Keratinocyte (primary cell): Measurements from ENCODE around the gene UPK3B. TPM values are rescaled to one million over a fixed set of nuclear protein-coding genes. Genes with fewer than 3 reads are reported as not detected.
"Not testable (repeated sequence)": the region's sequence is repeated elsewhere in the genome, so short reads cannot be mapped to it uniquely, and the experiment has no call there.

ENCODE experiments used
- DNase-seq: peaks from one replicate; pipeline ENCODE4 v3.0.0-alpha.2; 2011; ENCODE audit warnings: low read depth, missing footprints, low spot score
- FAIRE-seq: peaks from 2 replicates; lab custom pipeline; 2011; peaks lifted over from hg19 to GRCh38; lab: Jason Lieb, UNC
- H2AFZ ChIP-seq: 2 replicates; pipeline ENCODE4 v1.6.0; 2012; ENCODE audit warnings: low read length, control low read depth, inconsistent platforms; ENCODE audit not compliant: control insufficient read depth
- H3K27ac ChIP-seq: 2 replicates; pipeline ENCODE4 v1.5.1; 2011; ENCODE audit warnings: low read length; ENCODE audit not compliant: control insufficient read depth, insufficient read depth
- H3K27me3 ChIP-seq: 3 replicates; pipeline ENCODE4 v1.6.0; 2011; ENCODE audit warnings: low read length; ENCODE audit not compliant: control insufficient read depth, insufficient read depth; ENCODE audit errors: extremely low read depth
- H3K36me3 ChIP-seq, 2 experiments: 2 replicates in 1 of 2; 3 replicates in 1 of 2; pipeline ENCODE4 v1.5.1; 2011; ENCODE audit warnings: low read length in 2 of 2, mild to moderate bottlenecking in 1 of 2; ENCODE audit not compliant: control insufficient read depth in 2 of 2, insufficient read depth in 2 of 2; ENCODE audit errors: extremely low read depth in 1 of 2
- H3K4me1 ChIP-seq: 3 replicates; pipeline ENCODE4 v1.5.1; 2011; ENCODE audit warnings: low read length; ENCODE audit not compliant: control insufficient read depth, insufficient read depth; ENCODE audit errors: extremely low read depth
- H3K4me2 ChIP-seq: 3 replicates; pipeline ENCODE4 v1.6.0; 2011; ENCODE audit warnings: low read depth, low read length; ENCODE audit not compliant: control insufficient read depth, insufficient read depth; ENCODE audit errors: extremely low read depth
- H3K4me3 ChIP-seq, 3 experiments: fragments of 200-600 bp in 1 of 3; sonication (generic) in 1 of 3; 2 replicates in 2 of 3; 3 replicates in 1 of 3; pipeline ENCODE4 v1.5.1; 2011 to 2016; ENCODE audit warnings: low read length in 3 of 3, mild to moderate bottlenecking in 3 of 3, control low read depth in 2 of 3, inconsistent platforms in 1 of 3, low read depth in 1 of 3, mixed read lengths in 1 of 3, mixed run types in 1 of 3, moderate library complexity in 1 of 3; ENCODE audit not compliant: control insufficient read depth in 2 of 3, insufficient read depth in 2 of 3; ENCODE audit errors: extremely low read depth in 1 of 3
- H3K79me2 ChIP-seq: 2 replicates; pipeline ENCODE4 v1.6.0; 2012; ENCODE audit warnings: low read length; ENCODE audit not compliant: control insufficient read depth, insufficient read depth
- H3K9ac ChIP-seq: 3 replicates; pipeline ENCODE4 v1.6.0; 2011; ENCODE audit warnings: low read length; ENCODE audit not compliant: control insufficient read depth, insufficient read depth; ENCODE audit errors: extremely low read depth
- H3K9me1 ChIP-seq: 3 replicates; pipeline ENCODE4 v1.6.0; 2011; ENCODE audit warnings: low read length; ENCODE audit not compliant: control insufficient read depth, insufficient read depth; ENCODE audit errors: extremely low read depth
- H3K9me3 ChIP-seq: 2 replicates; pipeline ENCODE4 v1.5.1; 2012; ENCODE audit warnings: low read depth, low read length; ENCODE audit not compliant: control insufficient read depth
- H4K20me1 ChIP-seq: 3 replicates; pipeline ENCODE4 v1.6.0; 2011; ENCODE audit warnings: low read length; ENCODE audit not compliant: control insufficient read depth, insufficient read depth; ENCODE audit errors: extremely low read depth
- CTCF ChIP-seq, 3 experiments: IDR thresholded peaks in 1 of 3; conservative IDR thresholded peaks in 1 of 3; optimal IDR thresholded peaks in 1 of 3; 2 replicates in 2 of 3; 3 replicates in 1 of 3; pipeline versions ENCODE3 to v1.5.1; 2011; ENCODE audit warnings: low read length in 3 of 3, mild to moderate bottlenecking in 3 of 3, moderate library complexity in 2 of 3, control low read depth in 1 of 3, inconsistent platforms in 1 of 3; ENCODE audit not compliant: insufficient read depth in 2 of 3; ENCODE audit errors: extremely low read depth in 1 of 3
- EZH2 ChIP-seq: IDR thresholded peaks from one replicate; pipeline ENCODE4 v1.6.1; 2012; ENCODE audit warnings: inconsistent platforms, mild to moderate bottlenecking, low read length, moderate library complexity
- dilution Hi-C: fragments of 300-500 bp; cut with MboI; formaldehyde crosslinking; loops from one replicate; pipeline ENCODE4 v1.7.0; 2020; ENCODE audit warnings: low sequenced_read_pairs; ENCODE audit not compliant: extremely low pct_ligation_motif_present
- polyA plus RNA-seq, 5 experiments: library from polyadenylated mRNA; depleted of rRNA in 3 of 5; stranded (reverse) in 3 of 5; stranded (forward) in 1 of 5; unstranded in 1 of 5; fragments of >200 nt; gene quantifications; 1 replicate in 1 of 5; 2 replicates in 3 of 5; 3 replicates in 1 of 5; pipeline versions ENCODE4 v1.2.1 to v1.2.3, GENCODE V29; 2011 to 2012; ENCODE audit warnings: missing spikeins in 2 of 5, low read depth in 1 of 5, low replicate concordance in 1 of 5

Gene UPK3B
- polyA plus RNA-seq, 1 donor (not counting 4 experiments of a cell fraction or from before 2014, with no cell fraction given), result 2.6 TPM

- TF ChIP-seq CTCF (optimal IDR thresholded peaks at IDR 0.05 in 1 of 3, IDR thresholded peaks at IDR 0.05 in 1 of 3, conservative IDR thresholded peaks at IDR 0.05 in 1 of 3; ENCODE audit: extremely low read depth in 1 of 3, insufficient read depth in 2 of 3, low read length in 3 of 3), result no peak
- no peak for TF ChIP-seq EZH2
- Histone ChIP-seq H3K79me2 (no peaks in the 10 kb centered on the region), H3K36me3 (peaks cover 6 to 17% of the 10 kb centered on the region in 2 experiments), H3K27ac (no peak overlapping the region), H3K9ac (no peak overlapping the region), H4K20me1 (no peaks in the 10 kb centered on the region), H3K4me1 (peaks cover 7% of the 10 kb centered on the region), H3K27me3 (no peaks in the 10 kb centered on the region), H3K9me1 (no peaks in the 10 kb centered on the region), H2AFZ (no peak overlapping the region), H3K4me3 (no peak overlapping the region), H3K4me2 (no peak overlapping the region), H3K9me3 (no peaks in the 10 kb centered on the region)
- dilution Hi-C loops, result no loop called here
- no peak for FAIRE-seq
- DNase-seq, result no peak
These were observed 4.9 kb upstream of the UPK3B start for GRCh38 chr7:76505168-76506080.

DNA sequence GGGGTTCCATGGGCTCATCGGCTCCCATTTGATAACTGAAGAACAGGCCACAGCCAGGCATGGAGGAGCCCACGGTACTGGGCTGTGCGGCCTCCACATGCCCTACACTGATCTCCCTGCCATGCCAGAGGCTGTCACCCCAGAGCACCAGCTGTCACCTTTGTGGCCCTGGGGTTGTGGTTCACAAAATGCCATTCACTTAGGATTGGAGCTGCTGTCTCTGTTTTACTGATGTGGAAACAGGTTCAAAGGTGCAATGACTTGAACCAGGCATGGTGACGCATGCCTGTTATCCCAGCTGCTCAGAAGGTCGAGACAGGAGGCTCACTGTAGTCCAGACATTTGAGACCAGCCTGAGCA lies 4.3 kb upstream of the UPK3B start:
- no peaks in the 10 kb centered on the region for H4K20me1 ChIP-seq
- H3K79me2 ChIP-seq, result no peaks in the 10 kb centered on the region
- no peak for TF ChIP-seq EZH2
- no peak for TF ChIP-seq CTCF (optimal IDR thresholded peaks at IDR 0.05 in 1 of 3, IDR thresholded peaks at IDR 0.05 in 1 of 3, conservative IDR thresholded peaks at IDR 0.05 in 1 of 3; ENCODE audit: extremely low read depth in 1 of 3, insufficient read depth in 2 of 3, low read length in 3 of 3)
- H3K9me3 ChIP-seq, result no peaks in the 10 kb centered on the region
- H2AFZ ChIP-seq, result no peak overlapping the region
- dilution Hi-C loops, result no loop called here
- DNase-seq (no peak), FAIRE-seq (no peak)
- H3K9me1 ChIP-seq, result no peaks in the 10 kb centered on the region
- H3K36me3 ChIP-seq, result peaks cover 6 to 17% of the 10 kb centered on the region in 2 experiments
- H3K27ac ChIP-seq, result no peak overlapping the region
- H3K4me3 ChIP-seq, result no peak overlapping the region
- H3K9ac ChIP-seq, result no peak overlapping the region
- peaks cover 10% of the 10 kb centered on the region for H3K4me1 ChIP-seq
- no peaks in the 10 kb centered on the region for H3K27me3 ChIP-seq
- no peak overlapping the region for H3K4me2 ChIP-seq

GRCh38 chr7:76506643-76507042 lies 3.7 kb upstream of the UPK3B start:
- dilution Hi-C loops, H3K9me3 ChIP-seq: not testable (repeated sequence)
- H3K36me3 ChIP-seq, result peaks cover 6 to 17% of the 10 kb centered on the region in 2 experiments

More at GRCh38 chr7:76506643-76507042, 3.7 kb upstream of the UPK3B start:
- peaks cover 10% of the 10 kb centered on the region for H3K4me1 ChIP-seq
- H2AFZ ChIP-seq, H3K4me3 ChIP-seq, H4K20me1 ChIP-seq, FAIRE-seq, H3K9ac ChIP-seq, H3K27me3 ChIP-seq, DNase-seq, H3K27ac ChIP-seq, H3K4me2 ChIP-seq, H3K9me1 ChIP-seq, H3K79me2 ChIP-seq: not testable (repeated sequence)
